Activated T-cell treated with anti-CD3 and anti-CD28 coated beads, Interleukin-2, amount 50 U/mL, for 4 hours (primary cell): ENCODE data around the gene AKAP7. TPM values are rescaled to one million over a fixed set of nuclear protein-coding genes. Genes with fewer than 3 reads are reported as not detected.
A peak's percentile ranks its signal among the peaks of the same experiment; 100 is the strongest.

Experiments used
- ATAC-seq, 2 donors: fragments of 200-7000 bp; cut with Tn5 transposase; one replicate each; pipeline ENCODE4 v1.10.0; 2021
- DNase-seq: peaks from one replicate; pipeline ENCODE4 v3.0.0-alpha.2; 2020
- H3K27me3 Mint-ChIP-seq: one replicate; pipeline ENCODE4 v1.8.0; 2021; ENCODE audit warnings: low read depth, mixed read lengths
- H3K36me3 Mint-ChIP-seq: one replicate; pipeline ENCODE4 v1.8.0; 2022; ENCODE audit warnings: mixed read lengths; ENCODE audit not compliant: insufficient read depth
- H3K4me1 Mint-ChIP-seq: one replicate; pipeline ENCODE4 v1.8.0; 2021; ENCODE audit warnings: low read depth, mixed read lengths
- H3K4me3 Mint-ChIP-seq: one replicate; pipeline ENCODE4 v1.8.0; 2021; ENCODE audit warnings: mild to moderate bottlenecking, moderate library complexity, mixed read lengths
- H3K9me3 Mint-ChIP-seq: one replicate; pipeline ENCODE4 v1.8.0; 2021; ENCODE audit warnings: mixed read lengths
- total RNA-seq, 3 donors: library from RNA; stranded (reverse); gene quantifications; one replicate each; pipeline ENCODE4 v1.2.1, GENCODE V29; 2021

The AKAP7 gene
- total RNA-seq, 3 donors from 2014 or later = 3.0 to 3.3 (median 3.2) TPM

DNA sequence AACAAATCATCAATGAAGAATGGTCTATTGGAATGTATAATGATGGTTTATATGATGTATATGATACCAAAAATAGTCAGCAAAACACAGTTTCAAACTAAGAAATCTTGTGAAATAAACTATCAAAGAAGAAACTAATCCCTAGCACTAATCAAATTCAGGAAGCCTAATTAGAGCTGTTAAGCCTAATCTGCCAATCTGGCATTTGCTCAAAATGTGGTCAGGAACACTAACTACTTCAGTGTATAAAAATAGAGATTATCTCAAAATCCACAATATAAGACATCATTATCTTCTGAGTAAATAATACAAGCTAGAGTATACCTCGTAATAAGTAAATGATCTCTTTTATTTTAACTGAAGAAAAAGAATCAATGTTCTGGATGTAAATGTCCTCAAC, 12.8 kb upstream of the AKAP7 start:
- Mint-ChIP-seq H3K36me3 (no peaks in the 10 kb centered on the region), H3K27me3 (peaks cover 4% of the 10 kb centered on the region), H3K9me3 (no peaks in the 10 kb centered on the region), H3K4me3 (no peak overlapping the region), H3K4me1 (peaks cover 2% of the 10 kb centered on the region)
- DNase-seq (no peak), ATAC-seq (no peak)

DNA sequence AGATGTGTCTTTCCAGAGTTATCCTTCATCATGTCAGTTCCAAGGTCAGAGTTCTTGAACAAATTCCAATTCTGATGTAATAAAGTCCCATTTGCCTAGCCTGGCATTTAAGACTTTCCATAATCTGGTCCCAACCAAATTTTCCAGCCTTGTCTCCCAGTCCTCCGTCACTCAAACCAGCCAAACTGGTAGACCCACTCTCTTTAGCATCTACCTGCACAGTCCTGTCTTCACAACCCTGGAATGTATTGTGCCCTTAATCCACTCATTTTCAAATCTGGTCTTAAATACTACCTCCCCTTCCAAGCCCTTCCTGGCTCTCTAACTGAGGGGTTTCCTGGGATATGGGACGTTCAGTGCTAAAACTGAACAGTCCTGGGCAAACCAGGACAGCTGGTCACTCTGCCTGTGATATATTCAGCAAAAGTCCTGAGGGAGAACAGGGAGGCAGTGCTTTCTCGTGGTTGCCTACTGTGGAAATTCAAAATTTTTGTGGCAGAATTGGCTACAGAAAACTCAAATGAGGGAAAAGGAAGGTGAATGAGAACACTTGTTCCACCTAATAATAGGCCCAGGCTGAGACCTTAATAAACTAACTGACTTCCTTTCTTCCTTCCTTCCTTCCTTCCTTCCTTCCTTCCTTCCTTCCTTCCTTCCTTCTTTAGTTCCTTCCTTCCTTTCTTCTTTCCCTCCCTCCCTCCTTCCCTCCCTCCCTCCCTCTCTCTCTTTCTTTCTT, 10.8 kb upstream of the AKAP7 start:
- peaks cover 4% of the 10 kb centered on the region for H3K27me3 Mint-ChIP-seq
- H3K9me3 Mint-ChIP-seq = no peaks in the 10 kb centered on the region
- ATAC-seq (no peak), DNase-seq (no peak)
- H3K4me1 Mint-ChIP-seq = no peaks in the 10 kb centered on the region
- no peaks in the 10 kb centered on the region for H3K36me3 Mint-ChIP-seq
- H3K4me3 Mint-ChIP-seq = no peak overlapping the region

DNA sequence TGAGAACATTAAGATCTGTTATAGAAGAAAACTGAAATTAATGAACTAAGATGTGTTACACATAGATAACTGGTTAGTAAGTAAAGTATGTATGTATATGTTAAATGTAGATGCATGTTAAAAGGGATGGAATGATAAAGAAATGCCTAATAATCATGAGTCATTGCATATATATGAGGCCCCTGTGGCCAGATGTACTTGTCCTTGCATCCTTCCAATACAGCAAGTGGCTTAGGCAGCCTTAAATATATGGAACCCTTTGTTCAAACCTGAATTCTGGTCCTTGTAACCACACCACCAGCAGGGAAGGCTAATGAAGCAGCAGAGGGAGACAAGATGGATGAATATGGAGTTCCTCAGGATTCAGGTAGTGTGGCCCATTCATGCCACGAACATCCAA, 9.8 kb upstream of the AKAP7 start:
- Mint-ChIP-seq H3K4me1 (no peaks in the 10 kb centered on the region), H3K36me3 (no peaks in the 10 kb centered on the region), H3K4me3 (no peak overlapping the region), H3K9me3 (no peaks in the 10 kb centered on the region), H3K27me3 (peaks cover 4% of the 10 kb centered on the region)
- DNase-seq (no peak), ATAC-seq (no peak)

- Mint-ChIP-seq H3K4me3 (no peak overlapping the region), H3K27me3 (peaks cover 2% of the 10 kb centered on the region), H3K4me1 (peaks cover 6% of the 10 kb centered on the region), H3K9me3 (no peaks in the 10 kb centered on the region), H3K36me3 (no peaks in the 10 kb centered on the region)
- ATAC-seq = no peak
- DNase-seq = no peak
Measured at GRCh38 chr6:131129689-131130553, 5.3 kb upstream of the AKAP7 start.

- DNase-seq = no peak
- peaks cover 2% of the 10 kb centered on the region for H3K27me3 Mint-ChIP-seq
- H3K4me1 Mint-ChIP-seq = peaks cover 8% of the 10 kb centered on the region
- no peak for ATAC-seq
- no peaks in the 10 kb centered on the region for H3K9me3 Mint-ChIP-seq
- H3K36me3 Mint-ChIP-seq = no peaks in the 10 kb centered on the region
- H3K4me3 Mint-ChIP-seq = no peak overlapping the region
Measured at GRCh38 chr6:131130554-131130940, 4.7 kb upstream of the AKAP7 start.

DNA sequence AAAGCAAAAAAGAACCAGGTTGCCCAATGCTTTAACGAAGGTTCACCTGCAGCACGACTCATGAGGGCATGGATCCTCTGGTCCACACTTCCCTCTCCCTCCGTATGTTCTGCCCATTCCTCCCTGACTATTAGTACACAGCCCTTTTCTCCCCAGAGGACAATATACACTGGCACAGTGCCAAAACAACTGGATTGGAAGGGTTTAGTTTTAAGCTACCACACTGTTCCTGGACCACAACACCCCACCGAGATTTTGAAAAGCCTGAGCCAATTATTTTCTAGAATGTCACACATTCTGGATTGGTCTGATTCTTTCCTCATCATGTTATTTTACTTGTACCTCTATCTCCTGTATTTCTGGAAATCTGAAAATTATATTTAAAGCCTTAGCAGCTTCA, 2.9 kb upstream of the AKAP7 start:
- ATAC-seq (no peak), DNase-seq (no peak)
- H3K4me3 Mint-ChIP-seq = no peak overlapping the region
- no peaks in the 10 kb centered on the region for H3K36me3 Mint-ChIP-seq
- peaks cover 18% of the 10 kb centered on the region for H3K4me1 Mint-ChIP-seq
- H3K27me3 Mint-ChIP-seq = no peaks in the 10 kb centered on the region
- H3K9me3 Mint-ChIP-seq = no peaks in the 10 kb centered on the region

DNA sequence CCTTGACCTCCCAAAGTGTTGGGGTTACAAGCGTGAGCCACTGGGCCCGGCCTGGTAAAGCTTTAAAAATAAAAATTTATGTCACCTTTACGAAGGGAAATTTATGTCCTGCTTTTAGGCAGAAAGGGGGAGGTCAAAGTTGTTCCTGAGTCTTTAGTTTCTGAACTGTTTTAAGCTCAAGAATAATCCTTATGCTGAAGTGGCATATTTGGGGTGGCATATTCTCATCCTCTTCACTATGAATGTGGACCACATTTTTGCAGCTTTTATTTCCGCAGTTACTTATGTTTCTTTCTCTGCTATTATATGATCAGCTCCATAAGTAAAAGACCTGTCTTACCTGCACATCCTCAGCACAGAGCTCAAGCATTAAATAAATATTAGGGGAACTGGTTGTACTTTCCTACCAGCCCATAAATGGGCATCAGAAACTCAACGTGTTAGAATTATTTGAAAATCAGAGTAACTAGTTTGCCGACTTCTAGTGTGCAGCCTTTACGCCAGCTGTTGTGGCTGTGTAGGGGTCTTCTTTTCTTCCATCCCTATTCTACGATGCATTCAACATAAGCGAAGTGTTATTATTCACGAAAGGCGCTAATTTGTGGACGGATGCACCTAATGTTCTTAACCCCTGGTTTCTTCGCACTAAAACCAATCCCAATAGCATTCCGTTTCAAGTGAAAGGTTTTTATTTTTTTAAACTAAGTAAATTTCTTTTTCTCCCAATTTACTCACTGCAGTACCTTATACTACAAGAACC, 867 bp upstream of the AKAP7 start:
- DNase-seq (no peak), ATAC-seq (no peak)
- no peaks in the 10 kb centered on the region for H3K27me3 Mint-ChIP-seq
- no peaks in the 10 kb centered on the region for H3K9me3 Mint-ChIP-seq
- peak overlapping the region; percentile 80 for H3K4me3 Mint-ChIP-seq
- H3K4me1 Mint-ChIP-seq = peaks cover 18% of the 10 kb centered on the region
- H3K36me3 Mint-ChIP-seq = no peaks in the 10 kb centered on the region

DNA sequence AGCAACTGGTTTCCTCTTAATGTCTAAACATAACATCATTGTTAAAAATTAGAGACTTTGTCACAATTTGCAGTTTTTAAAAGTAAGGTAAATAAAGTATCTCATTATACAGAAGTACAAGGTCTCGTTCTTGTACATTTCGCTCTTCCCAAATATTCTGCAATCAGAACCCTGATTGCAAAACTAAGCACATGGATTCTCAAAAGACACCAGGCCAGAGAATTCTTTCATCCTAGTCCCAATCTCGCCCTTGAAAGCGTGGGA, 355 bp upstream of the AKAP7 start:
- Mint-ChIP-seq H3K4me3 (peak overlapping the region; percentile 80), H3K4me1 (peaks cover 20% of the 10 kb centered on the region), H3K27me3 (no peaks in the 10 kb centered on the region), H3K36me3 (no peaks in the 10 kb centered on the region), H3K9me3 (no peaks in the 10 kb centered on the region)
- DNase-seq = no peak
- ATAC-seq = no peak

DNA sequence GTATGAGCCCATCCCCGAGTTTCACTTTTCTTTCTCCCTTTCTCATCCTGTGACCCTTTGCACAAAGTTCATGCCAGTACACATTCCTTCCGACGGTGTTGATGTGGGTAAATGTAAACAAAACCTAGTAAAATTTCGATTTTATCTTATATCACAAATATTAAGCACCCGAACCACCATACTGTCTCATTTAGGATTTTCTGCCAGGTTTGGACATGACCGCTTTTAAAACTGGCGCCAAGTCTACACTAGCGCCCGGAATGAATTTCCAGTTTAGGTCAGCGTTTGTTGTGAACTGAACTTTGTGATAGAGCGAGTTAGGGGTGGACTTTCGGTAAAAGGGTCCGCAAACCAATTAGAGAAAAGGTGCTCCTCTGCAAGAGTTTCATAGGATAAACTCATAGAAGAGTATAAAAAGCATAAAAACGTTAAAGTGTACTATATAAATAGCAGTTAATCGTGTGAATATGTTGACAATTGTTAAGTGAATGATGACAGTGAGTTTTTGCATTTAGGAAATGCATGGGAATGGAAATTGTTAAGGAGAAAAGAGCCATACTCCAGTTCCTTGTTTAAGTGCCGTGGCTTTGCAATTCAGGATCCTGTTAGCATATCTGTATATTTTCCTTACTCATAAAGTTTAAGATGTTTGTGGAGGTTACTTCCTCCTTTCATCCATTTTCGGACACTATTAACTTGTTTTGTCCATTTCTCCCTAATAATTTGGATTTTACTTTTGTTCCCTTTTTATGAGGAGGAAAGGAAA, 937 bp downstream of the AKAP7 start:
- ATAC-seq = peak in 1 of 2 donors; percentile 2
- Mint-ChIP-seq H3K4me3 (peak overlapping the region; percentile 92), H3K27me3 (no peaks in the 10 kb centered on the region), H3K36me3 (no peaks in the 10 kb centered on the region), H3K4me1 (peaks cover 21% of the 10 kb centered on the region), H3K9me3 (no peaks in the 10 kb centered on the region)
- no peak for DNase-seq

GRCh38 chr6:131139599-131139998, 4.3 kb downstream of the AKAP7 start:
- H3K9me3 Mint-ChIP-seq = no peaks in the 10 kb centered on the region
- DNase-seq (no peak), ATAC-seq (no peak)
- peaks cover 6% of the 10 kb centered on the region for H3K36me3 Mint-ChIP-seq
- peaks cover 18% of the 10 kb centered on the region for H3K4me1 Mint-ChIP-seq
- no peak overlapping the region for H3K4me3 Mint-ChIP-seq
- no peaks in the 10 kb centered on the region for H3K27me3 Mint-ChIP-seq

- Mint-ChIP-seq H3K36me3 (peaks cover 14% of the 10 kb centered on the region), H3K4me1 (peaks cover 4% of the 10 kb centered on the region), H3K4me3 (no peak overlapping the region), H3K9me3 (no peaks in the 10 kb centered on the region), H3K27me3 (no peaks in the 10 kb centered on the region)
- ATAC-seq (no peak), DNase-seq (no peak)
Measured at GRCh38 chr6:131143319-131143718, 8.1 kb downstream of the AKAP7 start.

DNA sequence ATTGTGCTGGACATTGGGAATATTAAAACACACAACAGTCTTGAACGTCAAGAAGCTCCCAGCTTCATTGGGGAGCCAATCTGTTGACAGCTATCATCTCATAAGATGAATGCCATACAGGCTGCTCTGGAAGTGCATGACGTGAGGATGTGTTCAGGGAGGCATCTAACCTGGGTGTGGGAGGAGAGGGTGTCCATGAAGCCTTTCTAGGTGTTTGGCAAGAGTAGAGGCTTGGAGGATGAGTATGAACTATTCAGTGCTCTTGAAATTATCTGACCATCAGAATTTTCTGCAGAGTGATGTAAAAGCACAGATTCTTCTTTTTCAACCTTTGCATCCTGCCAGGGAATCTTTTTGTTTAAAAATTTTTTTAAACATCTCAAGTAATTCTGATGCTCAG, 11.6 kb downstream of the AKAP7 start:
- Mint-ChIP-seq H3K4me3 (no peak overlapping the region), H3K27me3 (no peaks in the 10 kb centered on the region), H3K9me3 (no peaks in the 10 kb centered on the region), H3K36me3 (peaks cover 11% of the 10 kb centered on the region), H3K4me1 (no peaks in the 10 kb centered on the region)
- DNase-seq = no peak
- no peak for ATAC-seq

DNA sequence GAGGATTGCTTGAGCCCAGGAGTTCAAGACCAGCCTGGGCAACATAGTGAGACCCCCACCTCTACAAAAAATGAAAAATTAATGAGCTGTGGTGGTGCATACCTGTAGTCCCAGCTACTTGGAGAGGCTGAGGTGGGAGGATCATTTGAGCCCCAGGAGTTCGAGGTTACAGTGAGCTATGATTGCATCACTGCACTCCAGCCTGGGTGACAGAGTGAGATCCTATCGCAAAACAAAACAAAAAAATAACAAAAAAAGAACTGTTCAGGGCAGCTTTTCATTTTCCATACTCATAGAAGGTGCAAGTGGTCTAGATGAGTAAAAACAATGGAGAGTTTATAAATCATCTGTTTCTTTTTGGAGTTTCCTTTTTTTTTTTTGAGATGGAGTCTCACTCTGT, 21.1 kb downstream of the AKAP7 start:
- Mint-ChIP-seq H3K36me3 (peaks cover 1% of the 10 kb centered on the region), H3K27me3 (no peaks in the 10 kb centered on the region), H3K4me3 (no peak overlapping the region), H3K9me3 (no peaks in the 10 kb centered on the region), H3K4me1 (no peaks in the 10 kb centered on the region)
- DNase-seq = no peak
- no peak for ATAC-seq

- Mint-ChIP-seq H3K4me3 (no peak overlapping the region), H3K36me3 (peaks cover 5% of the 10 kb centered on the region), H3K4me1 (no peaks in the 10 kb centered on the region), H3K27me3 (no peaks in the 10 kb centered on the region), H3K9me3 (no peaks in the 10 kb centered on the region)
- DNase-seq = no peak
- ATAC-seq = no peak
Measured at GRCh38 chr6:131159578-131159977, 24.3 kb downstream of the AKAP7 start.
